Glutamatergic neuron (in vitro differentiated cells): Measurements from ENCODE around the gene STUM. TPM values are rescaled to one million over a fixed set of nuclear protein-coding genes. Genes with fewer than 3 reads are reported as not detected.

Source experiments
- DNase-seq: peaks from one replicate; pipeline ENCODE4 v3.0.0; 2022
- H3K27ac Mint-ChIP-seq: one replicate; pipeline ENCODE4 v1.8.0; 2020; ENCODE audit warnings: mild to moderate bottlenecking, mixed read lengths, inconsistent platforms; ENCODE audit not compliant: unreplicated experiment
- H3K27me3 Mint-ChIP-seq: one replicate; pipeline ENCODE4 v1.8.0; 2020; ENCODE audit warnings: mild to moderate bottlenecking, moderate library complexity, mixed read lengths, inconsistent platforms; ENCODE audit not compliant: unreplicated experiment
- H3K36me3 Mint-ChIP-seq: one replicate; pipeline ENCODE4 v1.8.0; 2020; ENCODE audit warnings: mild to moderate bottlenecking, mixed read lengths, inconsistent platforms; ENCODE audit not compliant: unreplicated experiment
- H3K4me1 Mint-ChIP-seq: one replicate; pipeline ENCODE4 v1.8.0; 2020; ENCODE audit warnings: mild to moderate bottlenecking, low read depth, mixed read lengths, inconsistent platforms; ENCODE audit not compliant: unreplicated experiment
- H3K4me3 Mint-ChIP-seq: one replicate; pipeline ENCODE4 v1.8.0; 2020; ENCODE audit warnings: mild to moderate bottlenecking, mixed read lengths, inconsistent platforms; ENCODE audit not compliant: unreplicated experiment
- H3K9me3 Mint-ChIP-seq: one replicate; pipeline ENCODE4 v1.8.0; 2020; ENCODE audit warnings: mild to moderate bottlenecking, moderate library complexity, mixed read lengths, inconsistent platforms; ENCODE audit not compliant: unreplicated experiment
- total RNA-seq: library from RNA; stranded (reverse); fragmentation: NEBNext Ultra II Directional; extraction: Animal tissue kit (Norgen Biotek cat#: 25700); gene quantifications from one replicate; pipeline ENCODE4 v1.2.1, GENCODE V29; 2021; ENCODE audit not compliant: unreplicated experiment
- TF ChIP-seq, protein P1 (sequence below): fragments of 200-600 bp; sonication (generic); IDR thresholded peaks from one replicate; pipeline ENCODE4 v1.5.0; 2021; ENCODE audit not compliant: partially characterized antibody, unreplicated experiment

Gene STUM
- total RNA-seq, 1 donor from 2014 or later = 11.0 TPM

- peaks cover 1% of the 10 kb centered on the region for H3K9me3 Mint-ChIP-seq
- no peak overlapping the region for H3K27ac Mint-ChIP-seq
- H3K4me3 Mint-ChIP-seq = no peak overlapping the region
- no peaks in the 10 kb centered on the region for H3K36me3 Mint-ChIP-seq
- H3K4me1 Mint-ChIP-seq = peaks cover 11% of the 10 kb centered on the region
- H3K27me3 Mint-ChIP-seq = peaks cover 6% of the 10 kb centered on the region
- TF ChIP-seq, protein P1, sequence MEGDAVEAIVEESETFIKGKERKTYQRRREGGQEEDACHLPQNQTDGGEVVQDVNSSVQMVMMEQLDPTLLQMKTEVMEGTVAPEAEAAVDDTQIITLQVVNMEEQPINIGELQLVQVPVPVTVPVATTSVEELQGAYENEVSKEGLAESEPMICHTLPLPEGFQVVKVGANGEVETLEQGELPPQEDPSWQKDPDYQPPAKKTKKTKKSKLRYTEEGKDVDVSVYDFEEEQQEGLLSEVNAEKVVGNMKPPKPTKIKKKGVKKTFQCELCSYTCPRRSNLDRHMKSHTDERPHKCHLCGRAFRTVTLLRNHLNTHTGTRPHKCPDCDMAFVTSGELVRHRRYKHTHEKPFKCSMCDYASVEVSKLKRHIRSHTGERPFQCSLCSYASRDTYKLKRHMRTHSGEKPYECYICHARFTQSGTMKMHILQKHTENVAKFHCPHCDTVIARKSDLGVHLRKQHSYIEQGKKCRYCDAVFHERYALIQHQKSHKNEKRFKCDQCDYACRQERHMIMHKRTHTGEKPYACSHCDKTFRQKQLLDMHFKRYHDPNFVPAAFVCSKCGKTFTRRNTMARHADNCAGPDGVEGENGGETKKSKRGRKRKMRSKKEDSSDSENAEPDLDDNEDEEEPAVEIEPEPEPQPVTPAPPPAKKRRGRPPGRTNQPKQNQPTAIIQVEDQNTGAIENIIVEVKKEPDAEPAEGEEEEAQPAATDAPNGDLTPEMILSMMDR = no peak
- DNase-seq = no peak
These were observed 20.6 kb downstream of the STUM start for GRCh38 chr1:226568975-226569741.

DNA sequence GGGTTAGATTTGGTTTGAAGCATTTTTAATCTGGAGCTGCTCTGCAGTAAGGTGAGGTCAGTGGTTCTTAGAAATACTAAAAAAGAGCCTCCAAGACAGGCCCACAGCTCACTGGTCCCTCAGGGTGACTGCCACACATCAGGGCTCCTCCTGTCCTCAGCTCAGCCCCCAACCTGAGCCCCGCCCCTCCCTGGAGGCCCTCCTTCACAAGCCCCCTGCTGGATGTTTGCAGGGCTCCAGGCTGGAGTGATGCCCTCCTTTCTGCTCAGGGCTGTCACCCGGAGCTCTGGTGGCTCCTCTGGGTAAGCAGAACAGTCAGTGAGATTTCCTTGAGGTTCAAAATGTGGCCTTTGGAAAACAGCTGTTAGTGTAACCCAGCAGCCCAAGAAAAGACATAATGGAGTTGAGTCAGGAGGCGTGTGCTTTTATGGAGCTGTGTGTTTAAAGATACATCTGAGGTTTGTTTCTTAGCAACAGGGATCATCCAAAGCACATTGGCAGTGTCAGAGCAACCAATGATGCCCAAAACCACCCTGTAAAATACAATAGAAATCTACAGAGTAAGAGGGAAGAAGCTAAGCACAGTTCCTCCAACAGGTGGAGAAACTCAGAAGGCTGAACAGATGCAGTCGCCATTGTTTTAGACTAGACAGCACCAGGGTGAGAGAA is 21.4 kb downstream of the STUM start:
- H3K27me3 Mint-ChIP-seq = peaks cover 6% of the 10 kb centered on the region
- H3K4me3 Mint-ChIP-seq = no peak overlapping the region
- peaks cover 4% of the 10 kb centered on the region for H3K9me3 Mint-ChIP-seq
- peaks cover 11% of the 10 kb centered on the region for H3K4me1 Mint-ChIP-seq
- no peaks in the 10 kb centered on the region for H3K36me3 Mint-ChIP-seq
- DNase-seq = peak; percentile 78
- H3K27ac Mint-ChIP-seq = no peak overlapping the region
- TF ChIP-seq, protein P1 = peak; percentile 52

DNA sequence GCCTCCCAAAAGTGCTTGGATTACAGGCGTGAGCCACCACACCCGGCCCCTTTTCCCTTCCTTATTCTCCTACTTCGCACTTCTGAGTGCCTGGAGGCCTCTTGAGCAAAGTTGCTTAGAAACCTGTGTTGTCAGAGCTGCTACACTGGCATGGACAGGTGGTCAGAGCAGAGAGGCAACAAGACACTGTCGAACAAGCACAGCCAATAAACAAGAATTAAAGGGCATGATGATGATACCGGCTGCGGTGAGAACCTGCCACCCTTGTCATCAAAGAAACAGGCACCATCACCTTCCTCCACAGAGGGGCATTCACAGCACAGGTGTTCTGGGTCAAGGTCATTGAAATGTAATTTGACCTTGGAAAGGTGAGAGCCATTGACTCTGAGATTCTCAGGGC is 23.3 kb downstream of the STUM start:
- peaks cover 4% of the 10 kb centered on the region for H3K9me3 Mint-ChIP-seq
- TF ChIP-seq, protein P1 = no peak
- peaks cover 14% of the 10 kb centered on the region for H3K4me1 Mint-ChIP-seq
- H3K27ac Mint-ChIP-seq = no peak overlapping the region
- DNase-seq = no peak
- H3K27me3 Mint-ChIP-seq = peaks cover 5% of the 10 kb centered on the region
- no peak overlapping the region for H3K4me3 Mint-ChIP-seq
- no peaks in the 10 kb centered on the region for H3K36me3 Mint-ChIP-seq

DNA sequence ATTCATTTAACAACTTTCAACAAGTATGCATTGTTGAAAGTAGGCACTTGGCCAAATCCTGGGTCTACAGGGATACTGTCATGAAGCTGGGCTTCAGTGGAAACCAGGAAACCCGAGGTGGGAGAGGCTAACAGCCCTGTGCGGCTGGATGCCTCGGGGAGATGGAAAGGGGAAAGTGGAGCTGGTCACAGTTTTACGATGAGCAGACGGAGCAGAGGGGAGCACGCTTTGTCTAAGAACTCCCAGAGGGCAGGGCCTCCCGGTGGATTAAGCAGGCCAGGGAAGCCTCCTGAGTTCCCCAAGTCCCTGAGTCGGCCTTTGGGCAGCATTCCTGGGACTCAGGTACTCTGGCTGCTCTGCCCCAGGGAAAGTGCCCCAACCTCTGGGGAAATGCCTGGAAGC is 23.8 kb downstream of the STUM start:
- Mint-ChIP-seq H3K4me3 (no peak overlapping the region), H3K9me3 (peaks cover 7% of the 10 kb centered on the region), H3K4me1 (peaks cover 17% of the 10 kb centered on the region), H3K27ac (no peak overlapping the region), H3K36me3 (no peaks in the 10 kb centered on the region), H3K27me3 (peaks cover 5% of the 10 kb centered on the region)
- no peak for DNase-seq
- TF ChIP-seq, protein P1 = no peak

GRCh38 chr1:226574044-226574443 is 25.5 kb downstream of the STUM start:
- Mint-ChIP-seq H3K27ac (no peak overlapping the region), H3K9me3 (peaks cover 7% of the 10 kb centered on the region), H3K36me3 (no peaks in the 10 kb centered on the region), H3K4me3 (no peak overlapping the region), H3K4me1 (peaks cover 18% of the 10 kb centered on the region), H3K27me3 (no peaks in the 10 kb centered on the region)
- TF ChIP-seq, protein P1 = no peak
- no peak for DNase-seq
